ENCODE results near the gene SRSF4.
A peak's percentile ranks its signal among the peaks of the same experiment; 100 is the strongest.
"Not testable (repeated sequence)": the region's sequence is repeated elsewhere in the genome, so short reads cannot be mapped to it uniquely, and the experiment has no call there.

The SRSF4 gene

GRCh38 chr1:29123887-29124365, 57.8 kb downstream of the SRSF4 start, which contains the start of gene TMEM200B:
Gene TMEM200B (minus strand): TSS chr1:29123903. CDS start chr1:29121828, 2,075 bp downstream.
- no peak for DNase-seq

- DNase-seq = peak; percentile 25
These were observed 58.4 kb downstream of the SRSF4 start for GRCh38 chr1:29123053-29123886.

- no peak for DNase-seq
These were observed 59.0 kb downstream of the SRSF4 start for GRCh38 chr1:29122682-29123052.

GRCh38 chr1:29121936-29122681, 59.6 kb downstream of the SRSF4 start:
- peak; percentile 6 for DNase-seq

- peak; percentile 5 for DNase-seq
These were observed 60.2 kb downstream of the SRSF4 start for GRCh38 chr1:29121516-29121935.

GRCh38 chr1:29120947-29121485, 60.7 kb downstream of the SRSF4 start:
- peak; percentile 72 for DNase-seq

- no peak for DNase-seq
These were observed 61.3 kb downstream of the SRSF4 start for GRCh38 chr1:29120367-29120766.

GRCh38 chr1:29119121-29119929, 62.4 kb downstream of the SRSF4 start:
- no peak for DNase-seq

GRCh38 chr1:29117381-29117780, 64.3 kb downstream of the SRSF4 start:
- DNase-seq = no peak

GRCh38 chr1:29114654-29115053, 67.0 kb downstream of the SRSF4 start:
- no peak for DNase-seq

GRCh38 chr1:29113413-29114117, 68.1 kb downstream of the SRSF4 start:
- DNase-seq = no peak

GRCh38 chr1:29112705-29113412, 68.8 kb downstream of the SRSF4 start:
- no peak for DNase-seq

GRCh38 chr1:29108041-29108440, 73.7 kb downstream of the SRSF4 start:
- not testable (repeated sequence) for DNase-seq

- no peak for DNase-seq
These were observed 75.9 kb downstream of the SRSF4 start for GRCh38 chr1:29105822-29106221.

- no peak for DNase-seq
These were observed 81.2 kb downstream of the SRSF4 start for GRCh38 chr1:29100487-29100886.

GRCh38 chr1:29099286-29099685, 82.4 kb downstream of the SRSF4 start:
- no peak for DNase-seq
